Activated CD8-positive, alpha-beta memory T cell treated with anti-CD3 and anti-CD28 coated beads, Interleukin-2, amount 50 U/mL, for 1 hour (primary cell): ENCODE data around the gene VIL1.

Experiments
- DNase-seq: peaks from one replicate; pipeline ENCODE4 v3.0.0-alpha.2; 2020; ENCODE audit errors: extremely low read depth

VIL1 gene

GRCh38 chr2:218438596-218438995 is 19.7 kb downstream of the VIL1 start:
- no peak for DNase-seq

GRCh38 chr2:218444692-218445357 is 25.9 kb downstream of the VIL1 start:
- DNase-seq, result no peak

GRCh38 chr2:218445602-218446001 is 26.7 kb downstream of the VIL1 start:
- no peak for DNase-seq

- no peak for DNase-seq
Observed at GRCh38 chr2:218446547-218446946, 27.6 kb downstream of the VIL1 start.

- no peak for DNase-seq
Observed at GRCh38 chr2:218447072-218447471, 28.1 kb downstream of the VIL1 start.

- DNase-seq, result no peak
Observed at GRCh38 chr2:218448934-218449333, 30.0 kb downstream of the VIL1 start.

GRCh38 chr2:218452079-218452478 is 33.2 kb downstream of the VIL1 start:
- DNase-seq, result no peak

GRCh38 chr2:218456849-218457248 is 37.9 kb downstream of the VIL1 start:
- no peak for DNase-seq

- no peak for DNase-seq
Observed at GRCh38 chr2:218458598-218458997, 39.7 kb downstream of the VIL1 start.

- no peak for DNase-seq
Observed at GRCh38 chr2:218465987-218466633, 47.2 kb downstream of the VIL1 start.

- no peak for DNase-seq
Observed at GRCh38 chr2:218470448-218470847, 51.5 kb downstream of the VIL1 start.

GRCh38 chr2:218471036-218471435 is 52.1 kb downstream of the VIL1 start:
- no peak for DNase-seq

GRCh38 chr2:218471982-218472381 is 53.1 kb downstream of the VIL1 start:
- no peak for DNase-seq

- DNase-seq, result no peak
Observed at GRCh38 chr2:218472988-218473387, 54.1 kb downstream of the VIL1 start.

- DNase-seq, result no peak
Observed at GRCh38 chr2:218474527-218474926, 55.6 kb downstream of the VIL1 start.

GRCh38 chr2:218476676-218477075 is 57.8 kb downstream of the VIL1 start:
- no peak for DNase-seq

- no peak for DNase-seq
Observed at GRCh38 chr2:218477247-218477646, 58.3 kb downstream of the VIL1 start.

- no peak for DNase-seq
Observed at GRCh38 chr2:218478544-218478943, 59.6 kb downstream of the VIL1 start.

- no peak for DNase-seq
Observed at GRCh38 chr2:218479595-218479994, 60.7 kb downstream of the VIL1 start.

- DNase-seq, result no peak
Observed at GRCh38 chr2:218482651-218483050, 63.7 kb downstream of the VIL1 start.

- no peak for DNase-seq
Observed at GRCh38 chr2:218485986-218486667, 67.2 kb downstream of the VIL1 start.

GRCh38 chr2:218500501-218501060 is 81.7 kb downstream of the VIL1 start:
- DNase-seq, result no peak

GRCh38 chr2:218501665-218502064 is 82.7 kb downstream of the VIL1 start:
- no peak for DNase-seq
